ENCODE measurements around the gene PBX3.

PBX3 gene

GRCh38 chr9:125867751-125868415 is 120.7 kb downstream of the PBX3 start:
- Histone ChIP-seq H3K9me3 (ENCODE audit: insufficient read depth, low read depth, low read length) (no peaks in the 10 kb centered on the region), H3F3A (ENCODE audit: low read depth) (no peaks in the 10 kb centered on the region), H3K4me1 (ENCODE audit: insufficient read depth, low read length, poor library complexity, severe bottlenecking) (peaks cover 11% of the 10 kb centered on the region), H3K9ac (ENCODE audit: low read depth, low read length, poor library complexity, severe bottlenecking) (no peak overlapping the region), H3K9me2 (replicated peaks; ENCODE audit: low read depth, low read length) (no peaks in the 10 kb centered on the region), H3K4me3 (ENCODE audit: low read length, poor library complexity, severe bottlenecking) (no peak overlapping the region), H3K79me2 (ENCODE audit: insufficient read depth, low read length) (peaks cover 72% of the 10 kb centered on the region), H4K20me1 (ENCODE audit: insufficient read depth, low read length, poor library complexity, severe bottlenecking) (peaks cover 5% of the 10 kb centered on the region), H3K36me3 (ENCODE audit: insufficient read depth, low read length) (no peaks in the 10 kb centered on the region), H3K4me2 (ENCODE audit: low read depth, low read length, poor library complexity, severe bottlenecking) (no peak overlapping the region), H2AFZ (ENCODE audit: low read length) (no peak overlapping the region), H3K27me3 (ENCODE audit: insufficient read depth, low read length, poor library complexity, severe bottlenecking) (no peaks in the 10 kb centered on the region)
- TF ChIP-seq CTCF (conservative IDR thresholded peaks at IDR 0.05; ENCODE audit: low read length): no peak
- no peak for TF ChIP-seq EZH2phosphoT487 (IDR thresholded peaks at IDR 0.05; ENCODE audit: borderline replicate concordance)

GRCh38 chr9:125878164-125878631 is 131.0 kb downstream of the PBX3 start:
- Histone ChIP-seq H3K4me2 (ENCODE audit: low read depth, low read length, poor library complexity, severe bottlenecking) (no peak overlapping the region), H3K4me3 (ENCODE audit: low read length, poor library complexity, severe bottlenecking) (no peak overlapping the region), H4K20me1 (ENCODE audit: insufficient read depth, low read length, poor library complexity, severe bottlenecking) (peaks cover 6% of the 10 kb centered on the region), H3K4me1 (ENCODE audit: insufficient read depth, low read length, poor library complexity, severe bottlenecking) (peaks cover 19% of the 10 kb centered on the region), H3K79me2 (ENCODE audit: insufficient read depth, low read length) (peaks cover 71% of the 10 kb centered on the region), H3K9me2 (replicated peaks; ENCODE audit: low read depth, low read length) (no peaks in the 10 kb centered on the region), H3K36me3 (ENCODE audit: insufficient read depth, low read length) (no peaks in the 10 kb centered on the region), H3K9me3 (ENCODE audit: insufficient read depth, low read depth, low read length) (no peaks in the 10 kb centered on the region), H2AFZ (ENCODE audit: low read length) (no peak overlapping the region), H3K9ac (ENCODE audit: low read depth, low read length, poor library complexity, severe bottlenecking) (no peak overlapping the region), H3K27me3 (ENCODE audit: insufficient read depth, low read length, poor library complexity, severe bottlenecking) (no peaks in the 10 kb centered on the region), H3F3A (ENCODE audit: low read depth) (no peaks in the 10 kb centered on the region; the same call in 1 of the 2 replicates)
- no peak for TF ChIP-seq EZH2phosphoT487 (IDR thresholded peaks at IDR 0.05; ENCODE audit: borderline replicate concordance)
- no peak for TF ChIP-seq CTCF (conservative IDR thresholded peaks at IDR 0.05; ENCODE audit: low read length)

- H3K27me3 ChIP-seq (ENCODE audit: insufficient read depth, low read length, poor library complexity, severe bottlenecking): no peaks in the 10 kb centered on the region
- no peaks in the 10 kb centered on the region for H3K36me3 ChIP-seq (ENCODE audit: insufficient read depth, low read length)
- no peak overlapping the region for H3K9ac ChIP-seq (ENCODE audit: low read depth, low read length, poor library complexity, severe bottlenecking)
- TF ChIP-seq EZH2phosphoT487 (IDR thresholded peaks at IDR 0.05; ENCODE audit: borderline replicate concordance) (no peak), CTCF (conservative IDR thresholded peaks at IDR 0.05; ENCODE audit: low read length) (no peak)
- H3K4me2 ChIP-seq (ENCODE audit: low read depth, low read length, poor library complexity, severe bottlenecking): no peak overlapping the region
- H3K9me2 ChIP-seq (replicated peaks; ENCODE audit: low read depth, low read length): no peaks in the 10 kb centered on the region
- H3F3A ChIP-seq (ENCODE audit: low read depth): no peaks in the 10 kb centered on the region; the same call in 1 of the 2 replicates
- peaks cover 48% of the 10 kb centered on the region for H3K4me1 ChIP-seq (ENCODE audit: insufficient read depth, low read length, poor library complexity, severe bottlenecking)
- H3K79me2 ChIP-seq (ENCODE audit: insufficient read depth, low read length): peaks cover 81% of the 10 kb centered on the region
- H4K20me1 ChIP-seq (ENCODE audit: insufficient read depth, low read length, poor library complexity, severe bottlenecking): peaks cover 10% of the 10 kb centered on the region
- no peak overlapping the region for H3K4me3 ChIP-seq (ENCODE audit: low read length, poor library complexity, severe bottlenecking)
- H3K9me3 ChIP-seq (ENCODE audit: insufficient read depth, low read depth, low read length): no peaks in the 10 kb centered on the region
- no peak overlapping the region for H2AFZ ChIP-seq (ENCODE audit: low read length)
These were observed 133.9 kb downstream of the PBX3 start for GRCh38 chr9:125881042-125881441.
